Keratinocyte (primary cell): ENCODE measurements around the gene DNASE1L2. TPM values are rescaled to one million over a fixed set of nuclear protein-coding genes. Genes with fewer than 3 reads are reported as not detected.

Source experiments
- DNase-seq: peaks from one replicate; pipeline ENCODE4 v3.0.0-alpha.2; 2011; ENCODE audit warnings: low read depth, missing footprints, low spot score
- FAIRE-seq: peaks from 2 replicates; lab custom pipeline; 2011; peaks lifted over from hg19 to GRCh38; lab: Jason Lieb, UNC
- H2AFZ ChIP-seq: 2 replicates; pipeline ENCODE4 v1.6.0; 2012; ENCODE audit warnings: low read length, control low read depth, inconsistent platforms; ENCODE audit not compliant: control insufficient read depth
- H3K27ac ChIP-seq: 2 replicates; pipeline ENCODE4 v1.5.1; 2011; ENCODE audit warnings: low read length; ENCODE audit not compliant: control insufficient read depth, insufficient read depth
- H3K27me3 ChIP-seq: 3 replicates; pipeline ENCODE4 v1.6.0; 2011; ENCODE audit warnings: low read length; ENCODE audit not compliant: control insufficient read depth, insufficient read depth; ENCODE audit errors: extremely low read depth
- H3K36me3 ChIP-seq, 2 experiments: 2 replicates in 1 of 2; 3 replicates in 1 of 2; pipeline ENCODE4 v1.5.1; 2011; ENCODE audit warnings: low read length in 2 of 2, mild to moderate bottlenecking in 1 of 2; ENCODE audit not compliant: control insufficient read depth in 2 of 2, insufficient read depth in 2 of 2; ENCODE audit errors: extremely low read depth in 1 of 2
- H3K4me1 ChIP-seq: 3 replicates; pipeline ENCODE4 v1.5.1; 2011; ENCODE audit warnings: low read length; ENCODE audit not compliant: control insufficient read depth, insufficient read depth; ENCODE audit errors: extremely low read depth
- H3K4me2 ChIP-seq: 3 replicates; pipeline ENCODE4 v1.6.0; 2011; ENCODE audit warnings: low read depth, low read length; ENCODE audit not compliant: control insufficient read depth, insufficient read depth; ENCODE audit errors: extremely low read depth
- H3K4me3 ChIP-seq, 3 experiments: fragments of 200-600 bp in 1 of 3; sonication (generic) in 1 of 3; 2 replicates in 2 of 3; 3 replicates in 1 of 3; pipeline ENCODE4 v1.5.1; 2011 to 2016; ENCODE audit warnings: low read length in 3 of 3, mild to moderate bottlenecking in 3 of 3, control low read depth in 2 of 3, inconsistent platforms in 1 of 3, low read depth in 1 of 3, mixed read lengths in 1 of 3, mixed run types in 1 of 3, moderate library complexity in 1 of 3; ENCODE audit not compliant: control insufficient read depth in 2 of 3, insufficient read depth in 2 of 3; ENCODE audit errors: extremely low read depth in 1 of 3
- H3K79me2 ChIP-seq: 2 replicates; pipeline ENCODE4 v1.6.0; 2012; ENCODE audit warnings: low read length; ENCODE audit not compliant: control insufficient read depth, insufficient read depth
- H3K9ac ChIP-seq: 3 replicates; pipeline ENCODE4 v1.6.0; 2011; ENCODE audit warnings: low read length; ENCODE audit not compliant: control insufficient read depth, insufficient read depth; ENCODE audit errors: extremely low read depth
- H3K9me1 ChIP-seq: 3 replicates; pipeline ENCODE4 v1.6.0; 2011; ENCODE audit warnings: low read length; ENCODE audit not compliant: control insufficient read depth, insufficient read depth; ENCODE audit errors: extremely low read depth
- H3K9me3 ChIP-seq: 2 replicates; pipeline ENCODE4 v1.5.1; 2012; ENCODE audit warnings: low read depth, low read length; ENCODE audit not compliant: control insufficient read depth
- H4K20me1 ChIP-seq: 3 replicates; pipeline ENCODE4 v1.6.0; 2011; ENCODE audit warnings: low read length; ENCODE audit not compliant: control insufficient read depth, insufficient read depth; ENCODE audit errors: extremely low read depth
- CTCF ChIP-seq, 3 experiments: IDR thresholded peaks in 1 of 3; conservative IDR thresholded peaks in 1 of 3; optimal IDR thresholded peaks in 1 of 3; 2 replicates in 2 of 3; 3 replicates in 1 of 3; pipeline versions ENCODE3 to v1.5.1; 2011; ENCODE audit warnings: low read length in 3 of 3, mild to moderate bottlenecking in 3 of 3, moderate library complexity in 2 of 3, control low read depth in 1 of 3, inconsistent platforms in 1 of 3; ENCODE audit not compliant: insufficient read depth in 2 of 3; ENCODE audit errors: extremely low read depth in 1 of 3
- EZH2 ChIP-seq: IDR thresholded peaks from one replicate; pipeline ENCODE4 v1.6.1; 2012; ENCODE audit warnings: inconsistent platforms, mild to moderate bottlenecking, low read length, moderate library complexity
- dilution Hi-C: fragments of 300-500 bp; cut with MboI; formaldehyde crosslinking; loops from one replicate; pipeline ENCODE4 v1.7.0; 2020; ENCODE audit warnings: low sequenced_read_pairs; ENCODE audit not compliant: extremely low pct_ligation_motif_present
- polyA plus RNA-seq, 5 experiments: library from polyadenylated mRNA; depleted of rRNA in 3 of 5; stranded (reverse) in 3 of 5; stranded (forward) in 1 of 5; unstranded in 1 of 5; fragments of >200 nt; gene quantifications; 1 replicate in 1 of 5; 2 replicates in 3 of 5; 3 replicates in 1 of 5; pipeline versions ENCODE4 v1.2.1 to v1.2.3, GENCODE V29; 2011 to 2012; ENCODE audit warnings: missing spikeins in 2 of 5, low read depth in 1 of 5, low replicate concordance in 1 of 5

DNASE1L2 gene
- polyA plus RNA-seq, 1 donor (not counting 4 experiments of a cell fraction or from before 2014, with no cell fraction given), result 0.31 TPM

- Histone ChIP-seq H3K36me3 (peaks cover 21 to 35% of the 10 kb centered on the region in 2 experiments), H3K4me3 (no peak overlapping the region), H3K4me1 (peaks cover 8% of the 10 kb centered on the region), H3K4me2 (no peak overlapping the region), H3K9ac (no peak overlapping the region), H3K27me3 (peaks cover 32% of the 10 kb centered on the region), H3K79me2 (no peaks in the 10 kb centered on the region), H3K9me3 (no peaks in the 10 kb centered on the region), H2AFZ (no peak overlapping the region), H3K27ac (no peak overlapping the region), H4K20me1 (peaks cover 10% of the 10 kb centered on the region), H3K9me1 (peaks cover 3% of the 10 kb centered on the region)
- FAIRE-seq (no peak), DNase-seq (no peak)
- TF ChIP-seq CTCF (optimal IDR thresholded peaks at IDR 0.05 in 1 of 3, IDR thresholded peaks at IDR 0.05 in 1 of 3, conservative IDR thresholded peaks at IDR 0.05 in 1 of 3; ENCODE audit: extremely low read depth in 1 of 3, insufficient read depth in 2 of 3, low read length in 3 of 3) (no peak), EZH2 (no peak)
- dilution Hi-C loops, result no loop called here
These were observed 428 bp upstream of the DNASE1L2 start for GRCh38 chr16:2235695-2236336.

- dilution Hi-C loops, result no loop called here
- DNase-seq (no peak), FAIRE-seq (no peak)
- Histone ChIP-seq H3K79me2 (no peaks in the 10 kb centered on the region), H2AFZ (no peak overlapping the region), H3K4me3 (no peak overlapping the region), H3K27ac (no peak overlapping the region), H3K4me2 (no peak overlapping the region), H3K36me3 (peaks cover 16 to 29% of the 10 kb centered on the region in 2 experiments), H3K27me3 (peaks cover 32% of the 10 kb centered on the region), H4K20me1 (peaks cover 10% of the 10 kb centered on the region), H3K4me1 (no peaks in the 10 kb centered on the region), H3K9me3 (no peaks in the 10 kb centered on the region), H3K9ac (no peak overlapping the region), H3K9me1 (no peaks in the 10 kb centered on the region)
- TF ChIP-seq EZH2, result no peak
- TF ChIP-seq CTCF (optimal IDR thresholded peaks at IDR 0.05 in 1 of 3, IDR thresholded peaks at IDR 0.05 in 1 of 3, conservative IDR thresholded peaks at IDR 0.05 in 1 of 3; ENCODE audit: extremely low read depth in 1 of 3, insufficient read depth in 2 of 3, low read length in 3 of 3), result no peak
These were observed 848 bp downstream of the DNASE1L2 start for GRCh38 chr16:2237102-2237482.
